ENCODE results near the gene TMTC2.

- TF ChIP-seq CTCF (IDR thresholded peaks at IDR 0.05; ENCODE audit: low read depth, low read length), result no peak
- TF ChIP-seq EZH2phosphoT487 (IDR thresholded peaks at IDR 0.05; ENCODE audit: low read depth), result no peak
Measured at GRCh38 chr12:82883394-82884355, 197.0 kb downstream of the TMTC2 start.
